ENCODE results near the gene EXOSC10. TPM values are rescaled to one million over a fixed set of nuclear protein-coding genes. Genes with fewer than 3 reads are reported as not detected.

EXOSC10 gene
- total and polyA plus RNA-seq, 9 of the 15 experiments (the other 6 are each of a cell fraction or from before 2014, with no cell fraction given) = 23.4 to 150 (median 105) TPM

GRCh38 chr1:11058595-11059154, 41.0 kb downstream of the EXOSC10 start (continued):
- TF ChIP-seq RERE (CRISPR knock-in tag; IDR thresholded peaks at IDR 0.05; ENCODE audit: borderline replicate concordance) (no peak), POLR3A (IDR thresholded peaks at IDR 0.05; ENCODE audit: borderline replicate concordance, extremely low read depth, insufficient read depth, insufficient read length) (no peak), ASH1L (IDR thresholded peaks at IDR 0.05; ENCODE audit: borderline replicate concordance, low read depth, partially characterized antibody) (no peak), HOXB6 (CRISPR knock-in tag; IDR thresholded peaks at IDR 0.05; ENCODE audit: borderline replicate concordance) (no peak), ZNF239 (CRISPR knock-in tag; IDR thresholded peaks at IDR 0.05) (no peak), NR3C1 (CRISPR knock-in tag; IDR thresholded peaks at IDR 0.05) (no peak), POLR3G (IDR thresholded peaks at IDR 0.05; ENCODE audit: extremely low read depth, insufficient read length, insufficient replicate concordance) (no peak), TFAP4 (CRISPR knock-in tag; IDR thresholded peaks at IDR 0.05; ENCODE audit: borderline replicate concordance) (peak; percentile 48; the same call in 1 of the 2 replicates), ZNF76 (CRISPR knock-in tag; IDR thresholded peaks at IDR 0.05; ENCODE audit: borderline replicate concordance) (no peak), IRF2 (CRISPR knock-in tag; IDR thresholded peaks at IDR 0.05) (no peak), GABPA (tag; conservative IDR thresholded peaks at IDR 0.05; ENCODE audit: low read depth) (no peak), HDAC1 (IDR thresholded peaks at IDR 0.05) (no peak), FOXP1 (CRISPR knock-in tag; IDR thresholded peaks at IDR 0.05) (0 out of 2 replicates have a peak, but pooled peaks have one; percentile 20), JUN (IDR thresholded peaks at IDR 0.05; ENCODE audit: borderline replicate concordance, low read depth, low read length) (no peak), JUN (CRISPR knock-in tag; IDR thresholded peaks at IDR 0.05; ENCODE audit: borderline replicate concordance) (no peak), TCF7L2 (IDR thresholded peaks at IDR 0.05; ENCODE audit: low read depth, low read length) (no peak), MXI1 (IDR thresholded peaks at IDR 0.05; ENCODE audit: low read depth, low read length) (0 out of 2 replicates have a peak, but pooled peaks have one; percentile 1)
- TF ChIP-seq, protein P1, sequence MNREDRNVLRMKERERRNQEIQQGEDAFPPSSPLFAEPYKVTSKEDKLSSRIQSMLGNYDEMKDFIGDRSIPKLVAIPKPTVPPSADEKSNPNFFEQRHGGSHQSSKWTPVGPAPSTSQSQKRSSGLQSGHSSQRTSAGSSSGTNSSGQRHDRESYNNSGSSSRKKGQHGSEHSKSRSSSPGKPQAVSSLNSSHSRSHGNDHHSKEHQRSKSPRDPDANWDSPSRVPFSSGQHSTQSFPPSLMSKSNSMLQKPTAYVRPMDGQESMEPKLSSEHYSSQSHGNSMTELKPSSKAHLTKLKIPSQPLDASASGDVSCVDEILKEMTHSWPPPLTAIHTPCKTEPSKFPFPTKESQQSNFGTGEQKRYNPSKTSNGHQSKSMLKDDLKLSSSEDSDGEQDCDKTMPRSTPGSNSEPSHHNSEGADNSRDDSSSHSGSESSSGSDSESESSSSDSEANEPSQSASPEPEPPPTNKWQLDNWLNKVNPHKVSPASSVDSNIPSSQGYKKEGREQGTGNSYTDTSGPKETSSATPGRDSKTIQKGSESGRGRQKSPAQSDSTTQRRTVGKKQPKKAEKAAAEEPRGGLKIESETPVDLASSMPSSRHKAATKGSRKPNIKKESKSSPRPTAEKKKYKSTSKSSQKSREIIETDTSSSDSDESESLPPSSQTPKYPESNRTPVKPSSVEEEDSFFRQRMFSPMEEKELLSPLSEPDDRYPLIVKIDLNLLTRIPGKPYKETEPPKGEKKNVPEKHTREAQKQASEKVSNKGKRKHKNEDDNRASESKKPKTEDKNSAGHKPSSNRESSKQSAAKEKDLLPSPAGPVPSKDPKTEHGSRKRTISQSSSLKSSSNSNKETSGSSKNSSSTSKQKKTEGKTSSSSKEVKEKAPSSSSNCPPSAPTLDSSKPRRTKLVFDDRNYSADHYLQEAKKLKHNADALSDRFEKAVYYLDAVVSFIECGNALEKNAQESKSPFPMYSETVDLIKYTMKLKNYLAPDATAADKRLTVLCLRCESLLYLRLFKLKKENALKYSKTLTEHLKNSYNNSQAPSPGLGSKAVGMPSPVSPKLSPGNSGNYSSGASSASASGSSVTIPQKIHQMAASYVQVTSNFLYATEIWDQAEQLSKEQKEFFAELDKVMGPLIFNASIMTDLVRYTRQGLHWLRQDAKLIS (CRISPR knock-in tag; IDR thresholded peaks at IDR 0.05) = 0 out of 2 replicates have a peak, but pooled peaks have one; percentile 27

Data from K562 (cell line).